Stimulated activated CD8-positive, alpha-beta memory T cell treated with anti-CD3 and anti-CD28 coated beads, Interleukin-15, amount 100 ng/mL, for 1 hour (primary cell): ENCODE measurements around the gene ADH1A.
"Not testable (repeated sequence)": the region's sequence is repeated elsewhere in the genome, so short reads cannot be mapped to it uniquely, and the experiment has no call there.

Experiments
- DNase-seq: peaks from one replicate; pipeline ENCODE4 v3.0.0-alpha.2; 2020; ENCODE audit warnings: low read depth

Gene ADH1A

GRCh38 chr4:99290848-99291786 is at the start of gene ADH1A:
TSS of gene ADH1A (minus strand) at chr4:99290985. CDS start at chr4:99290914, 71 bp downstream.
- no peak for DNase-seq

- DNase-seq = no peak
Measured at GRCh38 chr4:99339172-99339571, 48.4 kb upstream of the ADH1A start.

- DNase-seq = no peak
Measured at GRCh38 chr4:99336553-99336952, 45.8 kb upstream of the ADH1A start.

GRCh38 chr4:99334880-99335279 is 44.1 kb upstream of the ADH1A start:
- no peak for DNase-seq

GRCh38 chr4:99330648-99331047 is 39.9 kb upstream of the ADH1A start:
- no peak for DNase-seq

GRCh38 chr4:99329876-99330275 is 39.1 kb upstream of the ADH1A start:
- DNase-seq = no peak

GRCh38 chr4:99324979-99325378 is 34.2 kb upstream of the ADH1A start:
- no peak for DNase-seq

GRCh38 chr4:99324361-99324760 is 33.6 kb upstream of the ADH1A start:
- no peak for DNase-seq

GRCh38 chr4:99323756-99324155 is 33.0 kb upstream of the ADH1A start:
- no peak for DNase-seq

GRCh38 chr4:99321241-99322191 is 30.7 kb upstream of the ADH1A start, which contains the start of gene ADH1B:
TSS of gene ADH1B (minus strand) at chr4:99321401. CDS start at chr4:99321331, 70 bp downstream.
- no peak for DNase-seq

GRCh38 chr4:99317811-99318210 is 27.0 kb upstream of the ADH1A start:
- not testable (repeated sequence) for DNase-seq

- no peak for DNase-seq
Measured at GRCh38 chr4:99317354-99317753, 26.6 kb upstream of the ADH1A start.

GRCh38 chr4:99315839-99316238 is 25.1 kb upstream of the ADH1A start:
- DNase-seq = no peak

- no peak for DNase-seq
Measured at GRCh38 chr4:99314211-99314610, 23.4 kb upstream of the ADH1A start.

- DNase-seq = no peak
Measured at GRCh38 chr4:99310389-99310788, 19.6 kb upstream of the ADH1A start.

- no peak for DNase-seq
Measured at GRCh38 chr4:99305638-99306400, 15.0 kb upstream of the ADH1A start.

GRCh38 chr4:99301376-99302164 is 10.8 kb upstream of the ADH1A start:
- no peak for DNase-seq

- no peak for DNase-seq
Measured at GRCh38 chr4:99300934-99301333, 10.1 kb upstream of the ADH1A start.

GRCh38 chr4:99293357-99293756 is 2.6 kb upstream of the ADH1A start:
- no peak for DNase-seq

GRCh38 chr4:99285387-99285786 is 5.4 kb downstream of the ADH1A start:
- no peak for DNase-seq

GRCh38 chr4:99282731-99283130 is 8.1 kb downstream of the ADH1A start:
- DNase-seq = no peak
